DOHH2 (cell line): ENCODE data around the gene AURKAIP1.
"Not testable (repeated sequence)": the region's sequence is repeated elsewhere in the genome, so short reads cannot be mapped to it uniquely, and the experiment has no call there.

Experiments used
- H3F3A ChIP-seq: fragments of 200-600 bp; sonication (generic), shearing (Covaris generic); 2 replicates; pipeline ENCODE4 v1.6.0; 2016; ENCODE audit warnings: antibody characterized with exemption, mild to moderate bottlenecking; ENCODE audit not compliant: control insufficient read depth, insufficient read depth
- H3K27ac ChIP-seq: fragments of 200-600 bp; sonication (generic); 2 replicates; pipeline ENCODE4 v1.5.1; 2014; ENCODE audit warnings: low read depth, mild to moderate bottlenecking, low read length, moderate library complexity
- H3K27me3 ChIP-seq: fragments of 200-600 bp; sonication (generic); 2 replicates; pipeline ENCODE4 v1.6.1; 2014; ENCODE audit warnings: mild to moderate bottlenecking, low read length, mixed read lengths; ENCODE audit not compliant: control insufficient read depth
- H3K36me3 ChIP-seq: fragments of 200-600 bp; sonication (generic); 2 replicates; pipeline ENCODE4 v1.6.1; 2014; ENCODE audit warnings: mild to moderate bottlenecking, low read length, moderate library complexity, mixed read lengths; ENCODE audit not compliant: control insufficient read depth
- H3K4me1 ChIP-seq: fragments of 200-600 bp; sonication (generic); 2 replicates; pipeline ENCODE4 v1.6.1; 2014; ENCODE audit warnings: mild to moderate bottlenecking, low read length, mixed read lengths; ENCODE audit not compliant: control insufficient read depth
- H3K4me2 ChIP-seq: fragments of 200-600 bp; sonication (generic); 2 replicates; pipeline ENCODE4 v1.6.0; 2014; ENCODE audit warnings: mild to moderate bottlenecking, low read length, moderate library complexity
- H3K4me3 ChIP-seq: fragments of 200-600 bp; sonication (generic); 2 replicates; pipeline ENCODE4 v1.5.1; 2014; ENCODE audit warnings: mild to moderate bottlenecking, low read length, mixed read lengths
- H3K79me2 ChIP-seq: fragments of 200-600 bp; sonication (generic); 2 replicates; pipeline ENCODE4 v1.6.1; 2014; ENCODE audit warnings: mild to moderate bottlenecking, low read length, mixed read lengths; ENCODE audit not compliant: control insufficient read depth
- H3K9me2 ChIP-seq: fragments of 200-600 bp; sonication (generic); replicated peaks from 2 replicates; pipeline ENCODE4 v1.6.1; 2014; ENCODE audit warnings: mild to moderate bottlenecking, low read length, mixed read lengths; ENCODE audit not compliant: control insufficient read depth
- H3K9me3 ChIP-seq: fragments of 200-600 bp; sonication (generic); 2 replicates; pipeline ENCODE4 v1.6.1; 2014; ENCODE audit warnings: antibody characterized with exemption, low read length, mixed read lengths; ENCODE audit not compliant: control insufficient read depth, insufficient read depth
- H4K20me1 ChIP-seq: fragments of 200-600 bp; sonication (generic); 2 replicates; pipeline ENCODE4 v1.6.0; 2014; ENCODE audit warnings: low read depth, mild to moderate bottlenecking, antibody characterized with exemption, low read length, moderate library complexity; ENCODE audit not compliant: control insufficient read depth, insufficient read depth
- CTCF ChIP-seq: fragments of 200-600 bp; sonication (generic); IDR thresholded peaks from one replicate; pipeline ENCODE4 v1.5.1; 2014; ENCODE audit warnings: antibody characterized with exemption, mild to moderate bottlenecking, low read depth, low read length; ENCODE audit not compliant: poor library complexity, severe bottlenecking
- EZH2phosphoT487 ChIP-seq: fragments of 200-600 bp; sonication (generic); IDR thresholded peaks from 2 replicates; pipeline ENCODE4 v1.6.1; 2017; ENCODE audit warnings: borderline replicate concordance, mild to moderate bottlenecking, antibody characterized with exemption, low read length, moderate library complexity, mixed read lengths

Gene AURKAIP1

GRCh38 chr1:1370771-1371300, 4.2 kb downstream of the AURKAIP1 start:
- Histone ChIP-seq H3K4me3 (no peak overlapping the region), H3K36me3 (peaks cover 37% of the 10 kb centered on the region), H3K27ac (no peak overlapping the region), H3K4me2 (no peak overlapping the region), H3K4me1 (peaks cover 27% of the 10 kb centered on the region), H3K27me3 (no peaks in the 10 kb centered on the region), H3F3A (peaks cover 4% of the 10 kb centered on the region; the same call in 1 of the 2 replicates), H3K9me3 (peaks cover 16% of the 10 kb centered on the region), H4K20me1 (peaks cover 6% of the 10 kb centered on the region; the same call in 1 of the 2 replicates), H3K9me2 (no peaks in the 10 kb centered on the region), H3K79me2 (peaks cover 37% of the 10 kb centered on the region)
- no peak for TF ChIP-seq CTCF
- no peak for TF ChIP-seq EZH2phosphoT487

- not testable (repeated sequence) for H3K9me2 ChIP-seq, H3K4me2 ChIP-seq
- H3K4me1 ChIP-seq: peaks cover 27% of the 10 kb centered on the region
Measured at GRCh38 chr1:1370094-1370493, 4.9 kb downstream of the AURKAIP1 start.

DNA sequence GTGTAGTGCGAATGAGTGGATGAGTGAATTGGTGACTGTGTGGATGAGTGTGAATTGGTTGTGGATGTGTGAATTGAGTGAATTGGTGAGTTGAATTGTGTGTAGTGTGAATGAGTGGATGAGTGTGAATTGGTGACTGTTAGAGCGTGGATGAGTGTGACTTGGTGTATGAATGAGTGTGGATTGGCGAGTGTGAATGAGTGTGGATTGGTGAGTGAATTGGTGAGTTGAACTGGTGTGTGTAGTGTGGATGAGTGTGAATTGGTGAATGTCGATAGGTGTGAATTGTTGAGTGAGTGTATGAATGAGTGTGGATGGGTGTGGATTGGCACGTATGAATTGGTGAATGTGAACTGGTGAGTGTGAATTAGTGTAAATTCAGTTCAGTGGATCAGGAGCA, 7.7 kb downstream of the AURKAIP1 start:
- TF ChIP-seq CTCF (no peak), EZH2phosphoT487 (no peak)
- Histone ChIP-seq H3K27ac (no peak overlapping the region), H4K20me1 (peaks cover 6% of the 10 kb centered on the region; the same call in 1 of the 2 replicates), H3K9me3 (peaks cover 18% of the 10 kb centered on the region), H3K4me2 (no peak overlapping the region), H3K4me1 (peaks cover 11% of the 10 kb centered on the region), H3K79me2 (peaks cover 11% of the 10 kb centered on the region), H3K36me3 (peaks cover 17% of the 10 kb centered on the region), H3K4me3 (no peak overlapping the region), H3K27me3 (no peaks in the 10 kb centered on the region), H3F3A (peaks cover 6% of the 10 kb centered on the region; the same call in 1 of the 2 replicates), H3K9me2 (no peaks in the 10 kb centered on the region)

More at GRCh38 chr1:1370094-1370493, 4.9 kb downstream of the AURKAIP1 start:
- H3K4me3 ChIP-seq, H3K27ac ChIP-seq, H3K27me3 ChIP-seq, H4K20me1 ChIP-seq, H3F3A ChIP-seq: not testable (repeated sequence)
- Histone ChIP-seq H3K36me3 (peaks cover 37% of the 10 kb centered on the region), H3K9me3 (peaks cover 18% of the 10 kb centered on the region), H3K79me2 (peaks cover 35% of the 10 kb centered on the region)

GRCh38 chr1:1366699-1367066, 8.3 kb downstream of the AURKAIP1 start:
- Histone ChIP-seq H3K36me3 (peaks cover 12% of the 10 kb centered on the region), H3K79me2 (peaks cover 5% of the 10 kb centered on the region), H3K27ac (no peak overlapping the region), H3K4me1 (peaks cover 5% of the 10 kb centered on the region), H3K27me3 (no peaks in the 10 kb centered on the region), H4K20me1 (peaks cover 4% of the 10 kb centered on the region; the same call in 1 of the 2 replicates), H3K9me2 (no peaks in the 10 kb centered on the region), H3K9me3 (peaks cover 18% of the 10 kb centered on the region), H3K4me2 (no peak overlapping the region), H3K4me3 (no peak overlapping the region), H3F3A (peaks cover 6% of the 10 kb centered on the region; the same call in 1 of the 2 replicates)
- TF ChIP-seq CTCF (no peak), EZH2phosphoT487 (no peak)
